Hematopoietic multipotent progenitor cell treated with erythropoietin and hydrocortisone succinate and interleukin-3 and kit ligand, for 17 days (in vitro differentiated cells): ENCODE results near the gene ADGRG1.
"Not testable (repeated sequence)": the region's sequence is repeated elsewhere in the genome, so short reads cannot be mapped to it uniquely, and the experiment has no call there.

Source experiments
- DNase-seq: peaks from one replicate; pipeline ENCODE4 v3.0.0-alpha.2; 2015; ENCODE audit warnings: low spot score

ADGRG1 gene

GRCh38 chr16:57628008-57628781 lies at the start of gene ADGRG1:
Gene ADGRG1, plus strand, starts transcription at chr16:57628630. Its CDS starts 21,658 bp downstream, at chr16:57650288.
- DNase-seq, result peak; percentile 61

- DNase-seq, result no peak
Observed at GRCh38 chr16:57579361-57579665, 49.1 kb upstream of the ADGRG1 start.

GRCh38 chr16:57585051-57585687 lies 43.3 kb upstream of the ADGRG1 start:
- no peak for DNase-seq

- DNase-seq, result no peak
Observed at GRCh38 chr16:57588831-57589230, 39.6 kb upstream of the ADGRG1 start.

- DNase-seq, result no peak
Observed at GRCh38 chr16:57589374-57589773, 39.1 kb upstream of the ADGRG1 start.

- DNase-seq, result no peak
Observed at GRCh38 chr16:57590654-57591085, 37.8 kb upstream of the ADGRG1 start.

GRCh38 chr16:57591086-57591869 lies 37.2 kb upstream of the ADGRG1 start:
- DNase-seq, result peak; percentile 52

- no peak for DNase-seq
Observed at GRCh38 chr16:57591870-57592485, 36.5 kb upstream of the ADGRG1 start.

- no peak for DNase-seq
Observed at GRCh38 chr16:57592591-57593003, 35.8 kb upstream of the ADGRG1 start.

- DNase-seq, result no peak
Observed at GRCh38 chr16:57593021-57593420, 35.4 kb upstream of the ADGRG1 start.

- DNase-seq, result no peak
Observed at GRCh38 chr16:57593990-57594389, 34.4 kb upstream of the ADGRG1 start.

- no peak for DNase-seq
Observed at GRCh38 chr16:57594531-57595031, 33.8 kb upstream of the ADGRG1 start.

- not testable (repeated sequence) for DNase-seq
Observed at GRCh38 chr16:57596234-57596633, 32.2 kb upstream of the ADGRG1 start.

- DNase-seq, result no peak
Observed at GRCh38 chr16:57598437-57598836, 30.0 kb upstream of the ADGRG1 start.

- peak; percentile 23 for DNase-seq
Observed at GRCh38 chr16:57600048-57600835, 28.2 kb upstream of the ADGRG1 start.

GRCh38 chr16:57600952-57601580 lies 27.4 kb upstream of the ADGRG1 start:
- no peak for DNase-seq

- DNase-seq, result no peak
Observed at GRCh38 chr16:57601801-57602478, 26.5 kb upstream of the ADGRG1 start.

- DNase-seq, result no peak
Observed at GRCh38 chr16:57603115-57604024, 25.1 kb upstream of the ADGRG1 start.

GRCh38 chr16:57604177-57604576 lies 24.3 kb upstream of the ADGRG1 start:
- DNase-seq, result no peak
